Astrocyte (in vitro differentiated cells and primary cell): ENCODE results near the gene EFCAB9. TPM values are rescaled to one million over a fixed set of nuclear protein-coding genes. Genes with fewer than 3 reads are reported as not detected.
A peak's percentile ranks its signal among the peaks of the same experiment; 100 is the strongest.
"Not testable (repeated sequence)": the region's sequence is repeated elsewhere in the genome, so short reads cannot be mapped to it uniquely, and the experiment has no call there.

Source experiments
- DNase-seq: peaks from one replicate; pipeline ENCODE4 v3.0.0-alpha.2; 2010; ENCODE audit warnings: low read depth
- FAIRE-seq: peaks from 2 replicates; lab custom pipeline; 2011; peaks lifted over from hg19 to GRCh38; lab: Jason Lieb, UNC
- H2AFZ ChIP-seq: 2 replicates; pipeline ENCODE4 v1.6.0; 2012; ENCODE audit warnings: low read depth, low read length, inconsistent platforms
- H3K27ac ChIP-seq: 2 replicates; pipeline ENCODE4 v1.5.1; 2011; ENCODE audit warnings: low read depth, low read length, inconsistent platforms
- H3K27me3 ChIP-seq: 2 replicates; pipeline ENCODE4 v1.6.0; 2011; ENCODE audit warnings: low read length, inconsistent platforms; ENCODE audit not compliant: insufficient read depth
- H3K36me3 ChIP-seq: 2 replicates; pipeline ENCODE4 v1.5.1; 2011; ENCODE audit warnings: low read length, inconsistent platforms; ENCODE audit not compliant: insufficient read depth
- H3K4me1 ChIP-seq: 2 replicates; pipeline ENCODE4 v1.5.1; 2011; ENCODE audit warnings: low read length, inconsistent platforms; ENCODE audit not compliant: insufficient read depth
- H3K4me2 ChIP-seq: 2 replicates; pipeline ENCODE4 v1.6.0; 2012; ENCODE audit warnings: low read length, inconsistent platforms
- H3K4me3 ChIP-seq: 2 replicates; pipeline ENCODE4 v1.5.1; 2011; ENCODE audit warnings: low read depth, mild to moderate bottlenecking, low read length, inconsistent platforms; ENCODE audit not compliant: insufficient read depth
- H3K79me2 ChIP-seq: 2 replicates; pipeline ENCODE4 v1.6.0; 2012; ENCODE audit warnings: mild to moderate bottlenecking, low read length, inconsistent platforms; ENCODE audit not compliant: insufficient read depth
- H3K9ac ChIP-seq: 2 replicates; pipeline ENCODE4 v1.6.0; 2012; ENCODE audit warnings: mild to moderate bottlenecking, low read length, inconsistent platforms
- H3K9me3 ChIP-seq: 2 replicates; pipeline ENCODE4 v1.5.1; 2012; ENCODE audit warnings: low read depth, mild to moderate bottlenecking, low read length, inconsistent platforms; ENCODE audit not compliant: insufficient read depth
- H4K20me1 ChIP-seq: 2 replicates; pipeline ENCODE4 v1.6.0; 2012; ENCODE audit warnings: low read length, inconsistent platforms; ENCODE audit not compliant: insufficient read depth
- H3K27ac Mint-ChIP-seq: one replicate; pipeline ENCODE4 v1.8.0; 2021; ENCODE audit warnings: mild to moderate bottlenecking, mixed read lengths; ENCODE audit not compliant: unreplicated experiment
- H3K27me3 Mint-ChIP-seq: one replicate; pipeline ENCODE4 v1.8.0; 2021; ENCODE audit warnings: low read depth, mixed read lengths; ENCODE audit not compliant: unreplicated experiment
- H3K36me3 Mint-ChIP-seq: one replicate; pipeline ENCODE4 v1.8.0; 2021; ENCODE audit warnings: low read depth, mixed read lengths; ENCODE audit not compliant: unreplicated experiment
- H3K4me1 Mint-ChIP-seq: one replicate; pipeline ENCODE4 v1.8.0; 2021; ENCODE audit warnings: low read depth, mixed read lengths; ENCODE audit not compliant: unreplicated experiment
- H3K4me3 Mint-ChIP-seq: one replicate; pipeline ENCODE4 v1.8.0; 2021; ENCODE audit warnings: mild to moderate bottlenecking, moderate library complexity, mixed read lengths; ENCODE audit not compliant: unreplicated experiment
- H3K9me3 Mint-ChIP-seq: one replicate; pipeline ENCODE4 v1.8.0; 2021; ENCODE audit warnings: mild to moderate bottlenecking, mixed read lengths; ENCODE audit not compliant: unreplicated experiment
- CTCF ChIP-seq: IDR thresholded peaks from 2 replicates; pipeline ENCODE4 v1.5.1; 2011; ENCODE audit warnings: low read depth, mild to moderate bottlenecking, inconsistent platforms, low read length, moderate library complexity; ENCODE audit not compliant: insufficient read depth
- EZH2 ChIP-seq: IDR thresholded peaks from 2 replicates; pipeline ENCODE4 v1.6.1; 2012; ENCODE audit warnings: mild to moderate bottlenecking, low read length, inconsistent platforms; ENCODE audit not compliant: insufficient read depth
- total RNA-seq: library from RNA; stranded (reverse); gene quantifications from 2 replicates; pipeline ENCODE4 v1.2.1, GENCODE V29; 2021

EFCAB9 gene
- total RNA-seq, 1 donor from 2014 or later: not detected

GRCh38 chr5:172149073-172149472 is 44.9 kb upstream of the EFCAB9 start:
- H3K9ac ChIP-seq: peak overlapping the region; percentile 42
- Mint-ChIP-seq H3K27ac (peak overlapping the region; percentile 50), H3K4me1 (peaks cover 37% of the 10 kb centered on the region), H3K36me3 (peaks cover 40% of the 10 kb centered on the region), H3K27me3 (no peaks in the 10 kb centered on the region), H3K9me3 (no peaks in the 10 kb centered on the region), H3K4me3 (no peak overlapping the region)
- peak; percentile 75 for DNase-seq
- H3K9me3 ChIP-seq: no peaks in the 10 kb centered on the region
- TF ChIP-seq CTCF: no peak
- no peak for TF ChIP-seq EZH2
- peaks cover 81% of the 10 kb centered on the region for H4K20me1 ChIP-seq
- peaks cover 2% of the 10 kb centered on the region for H3K36me3 ChIP-seq
- no peak overlapping the region for H3K4me2 ChIP-seq
- peaks cover 13% of the 10 kb centered on the region for H3K4me1 ChIP-seq
- peaks cover 43% of the 10 kb centered on the region for H3K79me2 ChIP-seq
- peak overlapping the region; percentile 48 for H3K27ac ChIP-seq
- H2AFZ ChIP-seq: no peak overlapping the region
- H3K4me3 ChIP-seq: no peak overlapping the region
- H3K27me3 ChIP-seq: no peaks in the 10 kb centered on the region
- no peak for FAIRE-seq

- H3K4me3 Mint-ChIP-seq, FAIRE-seq, DNase-seq: not testable (repeated sequence)
Observed at GRCh38 chr5:172149481-172149880, 44.5 kb upstream of the EFCAB9 start.

GRCh38 chr5:172150514-172151425 is 43.2 kb upstream of the EFCAB9 start:
- Mint-ChIP-seq H3K27ac (peak overlapping the region; percentile 27), H3K27me3 (no peaks in the 10 kb centered on the region), H3K4me3 (peak overlapping the region; percentile 64), H3K9me3 (no peaks in the 10 kb centered on the region), H3K36me3 (peaks cover 47% of the 10 kb centered on the region), H3K4me1 (peaks cover 27% of the 10 kb centered on the region)
- TF ChIP-seq EZH2 (no peak), CTCF (no peak)
- Histone ChIP-seq H3K4me2 (no peak overlapping the region), H3K27me3 (no peaks in the 10 kb centered on the region), H3K4me3 (no peak overlapping the region), H3K9ac (no peak overlapping the region), H3K27ac (no peak overlapping the region), H3K9me3 (no peaks in the 10 kb centered on the region), H2AFZ (no peak overlapping the region), H3K79me2 (peaks cover 26% of the 10 kb centered on the region), H3K36me3 (peaks cover 2% of the 10 kb centered on the region), H3K4me1 (peaks cover 5% of the 10 kb centered on the region), H4K20me1 (peaks cover 73% of the 10 kb centered on the region)
- FAIRE-seq: no peak
- no peak for DNase-seq

More at GRCh38 chr5:172149481-172149880, 44.5 kb upstream of the EFCAB9 start:
- not testable (repeated sequence) for H2AFZ ChIP-seq, H3K4me1 ChIP-seq, H3K9me3 ChIP-seq, H3K4me2 ChIP-seq, H3K4me3 ChIP-seq, H3K36me3 ChIP-seq, H3K27me3 ChIP-seq, H3K27ac ChIP-seq, H3K9me3 Mint-ChIP-seq, H3K27me3 Mint-ChIP-seq
- Histone ChIP-seq H3K9ac (peak overlapping the region; percentile 42), H4K20me1 (peaks cover 81% of the 10 kb centered on the region), H3K79me2 (peaks cover 39% of the 10 kb centered on the region)
- H3K27ac Mint-ChIP-seq: peak overlapping the region; percentile 34
- peaks cover 33% of the 10 kb centered on the region for H3K4me1 Mint-ChIP-seq
- peaks cover 44% of the 10 kb centered on the region for H3K36me3 Mint-ChIP-seq
